C4-2B (cell line): Measurements from ENCODE around the gene LYRM1.

Experiments
- CTCF ChIP-seq: fragments of 450-650 bp; conservative IDR thresholded peaks from 2 replicates; pipeline ENCODE4 v1.5.1; 2017; ENCODE audit warnings: mild to moderate bottlenecking
- ZFX ChIP-seq: fragments of 450-650 bp; IDR thresholded peaks from 2 replicates; pipeline ENCODE4 v1.6.1; 2017

DNA sequence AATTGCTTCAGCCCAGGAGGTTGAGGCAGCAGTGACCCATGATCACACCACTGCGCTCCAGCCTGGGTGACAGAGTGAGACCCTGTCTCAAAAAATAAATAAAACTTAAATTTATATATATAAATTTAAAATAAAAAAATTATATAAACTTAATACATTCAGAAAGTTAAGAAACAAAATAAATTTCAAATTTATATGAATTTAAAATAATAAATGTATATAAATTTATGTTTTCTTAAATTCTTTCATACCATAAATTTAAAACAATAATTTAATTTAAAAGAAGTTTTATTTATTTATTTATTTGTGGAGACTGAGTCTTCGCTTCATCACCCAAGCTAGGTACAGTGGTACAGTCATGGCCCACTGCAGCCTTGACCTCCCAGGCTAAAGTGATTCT, 20.2 kb downstream of the LYRM1 start:
- TF ChIP-seq CTCF = no peak
- TF ChIP-seq ZFX = no peak
